D721Med (cell line): ENCODE results near the gene PLXNA4.

ENCODE experiments used
- DNase-seq: peaks from one replicate; pipeline ENCODE4 v3.0.0; 2011; ENCODE audit warnings: low spot score; ENCODE audit not compliant: insufficient read length
- FAIRE-seq: peaks from 2 replicates; lab custom pipeline; 2011; peaks lifted over from hg19 to GRCh38; lab: Jason Lieb, UNC
- CTCF ChIP-seq: IDR thresholded peaks from 2 replicates; pipeline ENCODE4 v1.5.1; 2012; ENCODE audit warnings: mild to moderate bottlenecking, control low read depth; ENCODE audit not compliant: insufficient read depth; ENCODE audit errors: missing control alignments

Gene PLXNA4, protein sequence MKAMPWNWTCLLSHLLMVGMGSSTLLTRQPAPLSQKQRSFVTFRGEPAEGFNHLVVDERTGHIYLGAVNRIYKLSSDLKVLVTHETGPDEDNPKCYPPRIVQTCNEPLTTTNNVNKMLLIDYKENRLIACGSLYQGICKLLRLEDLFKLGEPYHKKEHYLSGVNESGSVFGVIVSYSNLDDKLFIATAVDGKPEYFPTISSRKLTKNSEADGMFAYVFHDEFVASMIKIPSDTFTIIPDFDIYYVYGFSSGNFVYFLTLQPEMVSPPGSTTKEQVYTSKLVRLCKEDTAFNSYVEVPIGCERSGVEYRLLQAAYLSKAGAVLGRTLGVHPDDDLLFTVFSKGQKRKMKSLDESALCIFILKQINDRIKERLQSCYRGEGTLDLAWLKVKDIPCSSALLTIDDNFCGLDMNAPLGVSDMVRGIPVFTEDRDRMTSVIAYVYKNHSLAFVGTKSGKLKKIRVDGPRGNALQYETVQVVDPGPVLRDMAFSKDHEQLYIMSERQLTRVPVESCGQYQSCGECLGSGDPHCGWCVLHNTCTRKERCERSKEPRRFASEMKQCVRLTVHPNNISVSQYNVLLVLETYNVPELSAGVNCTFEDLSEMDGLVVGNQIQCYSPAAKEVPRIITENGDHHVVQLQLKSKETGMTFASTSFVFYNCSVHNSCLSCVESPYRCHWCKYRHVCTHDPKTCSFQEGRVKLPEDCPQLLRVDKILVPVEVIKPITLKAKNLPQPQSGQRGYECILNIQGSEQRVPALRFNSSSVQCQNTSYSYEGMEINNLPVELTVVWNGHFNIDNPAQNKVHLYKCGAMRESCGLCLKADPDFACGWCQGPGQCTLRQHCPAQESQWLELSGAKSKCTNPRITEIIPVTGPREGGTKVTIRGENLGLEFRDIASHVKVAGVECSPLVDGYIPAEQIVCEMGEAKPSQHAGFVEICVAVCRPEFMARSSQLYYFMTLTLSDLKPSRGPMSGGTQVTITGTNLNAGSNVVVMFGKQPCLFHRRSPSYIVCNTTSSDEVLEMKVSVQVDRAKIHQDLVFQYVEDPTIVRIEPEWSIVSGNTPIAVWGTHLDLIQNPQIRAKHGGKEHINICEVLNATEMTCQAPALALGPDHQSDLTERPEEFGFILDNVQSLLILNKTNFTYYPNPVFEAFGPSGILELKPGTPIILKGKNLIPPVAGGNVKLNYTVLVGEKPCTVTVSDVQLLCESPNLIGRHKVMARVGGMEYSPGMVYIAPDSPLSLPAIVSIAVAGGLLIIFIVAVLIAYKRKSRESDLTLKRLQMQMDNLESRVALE (N-terminal part only)

DNA sequence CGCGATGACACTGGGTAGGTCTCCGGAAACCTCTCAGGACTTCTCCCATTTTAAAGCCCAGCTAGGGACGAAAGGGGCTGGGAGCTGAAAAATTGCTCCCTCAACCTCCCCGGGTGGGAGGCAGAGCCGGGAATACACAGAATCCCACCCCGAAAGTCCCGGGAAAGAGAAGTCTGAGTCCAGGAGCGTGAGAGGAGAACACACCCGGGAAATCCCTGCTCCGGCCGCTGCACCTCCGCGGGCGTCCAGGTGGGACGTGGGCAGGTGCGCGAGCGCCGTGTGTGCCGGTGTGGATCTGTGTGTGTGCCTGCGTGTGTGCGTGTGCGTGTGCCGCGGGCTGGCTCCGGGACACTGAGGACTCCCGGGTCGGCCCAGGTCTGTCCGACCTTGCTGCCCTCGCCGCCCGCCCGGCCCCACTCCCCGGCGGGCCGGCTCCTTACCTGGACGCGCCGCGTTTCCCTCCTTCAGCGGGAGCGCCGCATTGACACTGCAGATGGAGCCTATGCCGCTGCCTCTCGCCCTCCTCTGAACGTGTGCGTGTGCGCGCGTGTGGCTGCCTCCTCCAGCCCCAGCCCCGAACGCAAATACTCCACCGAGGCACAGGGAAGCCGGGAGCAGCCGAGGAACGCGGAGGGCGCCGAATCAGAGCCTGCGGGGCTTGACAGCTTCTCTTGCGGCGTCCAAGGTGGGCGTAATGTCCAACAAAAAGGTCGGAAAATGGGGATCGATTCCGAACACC lies at the start of gene PLXNA4:
PLXNA4 (minus strand) TSS at position 489 of the 739 bp plus-strand sequence. CDS start 67,777 bp downstream, outside the sequence.
- no peak for TF ChIP-seq CTCF
- DNase-seq (no peak), FAIRE-seq (no peak)

DNA sequence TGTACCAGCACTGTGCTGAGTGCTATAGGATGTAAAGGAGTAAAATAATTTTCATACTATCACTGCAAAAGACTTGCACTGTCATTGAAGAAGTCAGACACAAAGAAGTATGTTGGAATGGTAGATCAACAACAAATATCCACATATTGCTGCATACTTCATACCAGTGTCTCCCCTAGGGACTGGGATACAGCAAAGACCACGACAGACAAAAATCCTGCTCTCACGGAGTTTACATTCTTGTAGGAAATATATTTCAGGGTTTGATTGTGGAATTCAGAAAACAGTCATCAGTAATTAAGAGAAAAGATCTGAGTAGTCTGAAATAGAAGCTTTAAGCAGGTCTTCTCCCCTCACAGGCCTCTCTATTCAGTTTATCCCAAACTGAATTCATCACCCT lies 49.4 kb upstream of the PLXNA4 start:
- no peak for FAIRE-seq
- DNase-seq: no peak
- no peak for TF ChIP-seq CTCF

DNA sequence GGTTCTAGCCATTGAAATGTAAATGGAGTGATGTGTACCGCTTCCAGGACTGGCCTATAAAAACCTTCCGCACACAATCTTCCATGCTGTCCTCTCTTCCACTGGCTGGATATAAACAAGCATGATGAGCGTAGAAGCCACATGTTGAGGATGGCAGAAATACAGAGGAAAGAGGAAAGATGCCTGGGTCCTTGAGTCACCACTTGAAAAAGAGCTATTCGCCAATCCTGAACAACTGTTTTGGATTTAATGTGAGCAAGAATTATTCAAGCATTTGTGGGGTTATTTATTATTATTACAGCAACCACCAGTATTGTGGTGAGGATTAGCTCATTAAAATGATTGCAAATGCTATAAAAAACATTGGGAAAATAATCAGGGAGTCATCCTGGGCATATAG lies 45.8 kb upstream of the PLXNA4 start:
- no peak for TF ChIP-seq CTCF
- DNase-seq (no peak), FAIRE-seq (no peak)

GRCh38 chr7:132619967-132620366 lies 43.7 kb upstream of the PLXNA4 start:
- DNase-seq (no peak), FAIRE-seq (no peak)
- no peak for TF ChIP-seq CTCF

DNA sequence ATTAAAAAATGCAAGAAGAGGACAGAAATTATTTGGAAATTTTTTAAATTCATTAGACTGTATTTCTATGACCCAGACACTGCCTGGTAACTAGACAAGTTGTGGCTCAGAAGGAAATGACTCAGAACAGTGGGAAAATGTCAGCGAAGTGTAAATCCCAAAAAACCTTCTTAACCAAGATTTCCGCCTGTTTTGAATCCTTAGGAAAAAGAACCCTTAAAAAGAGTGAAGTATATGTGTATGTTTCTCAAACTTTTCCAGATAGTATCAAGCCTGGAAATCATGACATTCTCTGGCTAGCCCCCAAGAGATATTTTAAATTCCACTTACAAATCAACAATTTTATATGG lies 42.7 kb upstream of the PLXNA4 start:
- no peak for TF ChIP-seq CTCF
- no peak for FAIRE-seq
- DNase-seq: no peak

DNA sequence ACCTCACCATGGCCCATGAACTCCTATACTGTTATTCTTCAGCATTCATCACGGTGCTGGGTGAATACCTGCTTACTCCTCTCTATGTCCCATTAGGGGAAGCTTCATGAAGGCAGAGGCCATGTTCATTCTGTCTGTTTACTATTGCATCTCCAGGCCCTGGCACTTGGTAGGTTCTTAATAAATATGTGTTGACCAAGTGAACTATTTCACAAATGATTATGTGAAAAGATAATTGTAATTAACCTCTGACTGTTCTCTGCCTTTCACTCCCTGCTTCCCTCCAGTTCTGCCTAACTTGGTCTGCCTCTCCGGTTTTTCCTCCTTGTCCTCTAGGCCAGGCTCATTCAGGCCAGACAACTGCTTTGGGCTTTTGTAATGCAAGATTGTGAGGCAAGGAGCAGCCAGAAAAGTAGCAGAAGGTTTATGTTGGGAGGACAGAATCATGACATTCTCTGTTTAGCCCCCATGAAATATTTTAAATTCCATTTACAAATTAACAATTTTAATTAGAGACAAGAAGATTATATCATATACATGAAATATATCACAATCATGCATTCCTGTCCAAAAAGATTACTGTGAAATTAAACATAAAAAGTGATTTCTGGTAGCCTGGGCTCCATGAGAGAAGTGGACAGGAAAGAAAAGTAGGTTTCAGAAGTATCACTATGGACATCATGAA lies 42.1 kb upstream of the PLXNA4 start:
- TF ChIP-seq CTCF: no peak
- no peak for FAIRE-seq
- no peak for DNase-seq
